Stimulated activated memory B cell treated with anti-CD40 and anti-IgM and Interleukin-4, amounts not matched to agents 10 μg/mL and 1 μg/mL and 100 μg/mL, for 72 hours (primary cell): ENCODE results near the gene DYDC2.

Experiments
- ATAC-seq: fragments of 150-1000 bp; cut with Tn5 transposase; 2 replicates; pipeline ENCODE4 v1.10.0; 2021
- H3K27ac Mint-ChIP-seq: one replicate; pipeline ENCODE4 v1.8.0; 2022; ENCODE audit warnings: mild to moderate bottlenecking, mixed read lengths
- H3K27me3 Mint-ChIP-seq: one replicate; pipeline ENCODE4 v1.8.0; 2022; ENCODE audit warnings: mixed read lengths
- H3K36me3 Mint-ChIP-seq: one replicate; pipeline ENCODE4 v1.8.0; 2022; ENCODE audit warnings: mixed read lengths
- H3K4me1 Mint-ChIP-seq: one replicate; pipeline ENCODE4 v1.8.0; 2022; ENCODE audit warnings: mixed read lengths
- H3K4me3 Mint-ChIP-seq: one replicate; pipeline ENCODE4 v1.8.0; 2022; ENCODE audit warnings: mild to moderate bottlenecking, moderate library complexity, mixed read lengths
- H3K9me3 Mint-ChIP-seq: one replicate; pipeline ENCODE4 v1.8.0; 2022; ENCODE audit warnings: mixed read lengths

DYDC2 gene

DNA sequence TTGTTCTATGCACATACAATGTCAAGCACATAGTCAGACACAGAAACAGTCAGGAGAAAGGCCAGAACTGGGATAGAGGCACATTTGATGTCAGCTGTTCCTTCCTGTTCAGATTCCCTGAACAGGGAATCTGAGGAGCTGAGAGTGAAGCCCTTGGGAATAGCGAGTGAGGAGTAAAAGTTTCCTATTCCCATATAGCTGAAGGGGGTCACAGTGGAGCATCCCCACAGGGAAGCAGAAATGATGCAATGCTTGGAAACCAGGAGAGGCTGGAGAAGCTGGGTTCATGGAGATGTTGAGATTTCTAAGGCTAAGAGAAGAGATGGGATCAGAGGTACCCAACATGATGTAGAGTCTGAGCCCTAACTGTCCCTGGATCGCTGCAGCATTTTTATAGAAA lies 40.4 kb downstream of the DYDC2 start:
- Mint-ChIP-seq H3K27ac (no peak overlapping the region), H3K4me3 (no peak overlapping the region), H3K36me3 (no peaks in the 10 kb centered on the region), H3K9me3 (no peaks in the 10 kb centered on the region), H3K27me3 (peaks cover 9% of the 10 kb centered on the region), H3K4me1 (no peaks in the 10 kb centered on the region)
- no peak for ATAC-seq

DNA sequence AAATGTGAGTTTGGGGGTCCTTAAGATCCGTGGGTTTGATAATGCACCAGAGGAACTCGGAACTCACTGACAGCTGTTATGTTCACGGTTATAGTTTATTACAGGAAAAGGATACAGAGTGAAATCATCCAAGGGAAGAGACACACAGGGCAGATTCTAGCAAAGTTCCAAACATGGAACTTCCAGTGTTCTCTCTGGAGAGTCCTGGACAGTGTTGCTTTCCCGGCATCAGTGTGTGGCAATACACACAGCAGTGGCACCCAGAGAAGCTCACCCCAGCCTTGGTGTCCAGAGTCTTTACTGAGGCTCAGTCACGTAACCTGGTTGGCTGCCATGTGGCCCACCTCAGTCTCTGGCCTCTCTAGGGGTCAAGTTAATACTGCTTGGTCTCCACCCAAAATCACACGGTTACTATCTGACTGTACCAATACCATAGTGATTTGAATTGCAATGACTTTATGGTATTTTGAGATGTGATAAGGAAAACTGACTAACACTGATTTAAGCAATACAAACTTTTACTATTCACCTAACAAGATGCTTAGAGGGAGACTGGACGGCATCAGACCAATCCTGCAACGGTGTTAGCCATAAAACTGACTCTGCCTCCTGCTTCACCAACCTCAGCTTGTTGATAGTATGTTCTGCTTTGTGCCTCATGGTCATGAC lies 43.7 kb downstream of the DYDC2 start:
- Mint-ChIP-seq H3K4me3 (no peak overlapping the region), H3K9me3 (no peaks in the 10 kb centered on the region), H3K27ac (no peak overlapping the region), H3K36me3 (no peaks in the 10 kb centered on the region), H3K27me3 (peaks cover under 1% of the 10 kb centered on the region), H3K4me1 (no peaks in the 10 kb centered on the region)
- ATAC-seq = peak; percentile 27

DNA sequence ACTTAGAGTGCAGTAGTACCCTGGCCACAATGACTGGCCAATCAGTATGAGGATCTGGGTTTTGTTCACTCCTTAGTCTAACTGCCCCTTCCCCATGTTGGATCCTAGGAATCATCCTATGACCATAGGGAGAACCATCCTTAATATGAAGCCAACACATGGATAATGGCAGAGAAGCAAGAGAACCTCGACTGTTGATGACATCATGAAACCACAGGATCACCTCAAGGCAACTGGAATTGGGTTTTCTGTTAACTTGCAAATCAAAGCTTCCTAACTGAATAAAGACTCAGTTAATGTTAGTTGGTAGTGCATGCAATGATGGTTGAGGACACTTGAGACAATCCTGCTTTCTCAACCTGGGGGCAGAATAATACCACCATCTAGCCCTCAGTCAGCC lies 48.5 kb downstream of the DYDC2 start:
- no peak overlapping the region for H3K4me3 Mint-ChIP-seq
- H3K4me1 Mint-ChIP-seq = peaks cover 14% of the 10 kb centered on the region
- no peak overlapping the region for H3K27ac Mint-ChIP-seq
- H3K27me3 Mint-ChIP-seq = no peaks in the 10 kb centered on the region
- no peaks in the 10 kb centered on the region for H3K36me3 Mint-ChIP-seq
- ATAC-seq = no peak
- no peaks in the 10 kb centered on the region for H3K9me3 Mint-ChIP-seq

DNA sequence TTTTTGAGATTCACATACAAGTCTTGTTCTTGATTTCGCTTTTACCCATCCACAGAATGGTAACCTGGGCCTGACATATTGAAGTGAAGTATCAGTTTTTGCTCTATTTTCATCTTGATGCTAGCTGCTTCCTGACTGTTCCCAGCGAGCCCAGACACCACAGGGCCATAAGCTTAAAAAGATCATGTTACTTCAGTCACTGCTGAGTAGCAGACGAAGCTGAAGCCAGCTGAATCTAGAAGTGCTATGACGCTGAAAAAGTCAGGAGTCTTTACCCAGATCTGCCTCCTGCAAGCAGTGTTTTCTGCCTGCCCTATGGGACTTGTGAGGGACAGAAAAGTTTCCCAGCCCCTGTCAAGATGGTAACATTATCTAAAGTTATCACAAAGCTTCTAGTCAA lies 49.0 kb downstream of the DYDC2 start:
- no peak for ATAC-seq
- Mint-ChIP-seq H3K9me3 (no peaks in the 10 kb centered on the region), H3K27ac (no peak overlapping the region), H3K4me3 (no peak overlapping the region), H3K4me1 (peaks cover 16% of the 10 kb centered on the region), H3K36me3 (no peaks in the 10 kb centered on the region), H3K27me3 (no peaks in the 10 kb centered on the region)

DNA sequence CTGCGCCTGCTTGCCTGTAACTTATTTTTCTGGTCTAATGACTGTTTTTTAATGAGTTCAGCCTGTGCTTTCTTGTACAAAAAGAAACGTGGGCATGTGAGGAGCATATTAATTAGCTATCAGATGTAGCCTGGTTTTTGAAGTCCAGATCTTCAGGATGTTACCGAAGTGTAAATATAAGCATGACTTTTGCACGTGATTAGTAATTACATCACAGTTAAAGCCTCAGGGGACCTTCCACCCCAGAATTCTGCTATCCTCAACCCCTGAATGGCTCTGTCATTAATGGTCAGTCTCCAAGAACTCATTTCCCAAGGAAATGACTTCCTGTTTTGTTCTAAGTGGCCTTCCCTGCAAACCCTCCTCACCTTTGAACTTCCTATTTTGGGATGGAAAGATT lies 49.6 kb downstream of the DYDC2 start:
- no peak for ATAC-seq

DNA sequence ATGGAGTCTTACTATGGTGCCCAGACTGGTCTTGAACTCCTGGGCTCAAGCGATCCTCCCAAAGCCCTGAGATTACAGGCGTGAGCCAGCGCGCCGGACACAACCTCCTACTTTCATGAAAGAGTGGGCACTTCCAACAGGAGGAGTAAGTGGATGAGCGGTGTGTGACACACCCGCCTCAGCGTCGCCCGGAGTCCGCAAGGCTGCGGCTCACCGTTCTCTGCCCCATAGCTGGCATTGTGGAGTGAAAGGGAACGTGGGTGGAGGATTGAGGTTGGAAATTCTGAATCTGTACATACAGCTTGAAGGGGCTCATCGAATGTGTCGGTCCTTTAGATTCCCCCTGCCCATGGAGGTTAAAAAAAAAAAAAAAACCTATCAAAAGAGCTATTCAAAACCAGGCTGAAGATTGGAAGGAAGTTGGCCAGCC lies 51.2 kb downstream of the DYDC2 start:
- Mint-ChIP-seq H3K27ac (peak overlapping the region; percentile 89), H3K36me3 (peaks cover 4% of the 10 kb centered on the region), H3K9me3 (no peaks in the 10 kb centered on the region), H3K4me1 (peaks cover 27% of the 10 kb centered on the region), H3K27me3 (no peaks in the 10 kb centered on the region), H3K4me3 (peak overlapping the region; percentile 93)
- ATAC-seq = peak; percentile 63

More for the DNA sequence above, 49.6 kb downstream of the DYDC2 start:
- Mint-ChIP-seq H3K36me3 (no peaks in the 10 kb centered on the region), H3K4me1 (peaks cover 21% of the 10 kb centered on the region), H3K4me3 (no peak overlapping the region), H3K9me3 (no peaks in the 10 kb centered on the region), H3K27me3 (no peaks in the 10 kb centered on the region), H3K27ac (no peak overlapping the region)

DNA sequence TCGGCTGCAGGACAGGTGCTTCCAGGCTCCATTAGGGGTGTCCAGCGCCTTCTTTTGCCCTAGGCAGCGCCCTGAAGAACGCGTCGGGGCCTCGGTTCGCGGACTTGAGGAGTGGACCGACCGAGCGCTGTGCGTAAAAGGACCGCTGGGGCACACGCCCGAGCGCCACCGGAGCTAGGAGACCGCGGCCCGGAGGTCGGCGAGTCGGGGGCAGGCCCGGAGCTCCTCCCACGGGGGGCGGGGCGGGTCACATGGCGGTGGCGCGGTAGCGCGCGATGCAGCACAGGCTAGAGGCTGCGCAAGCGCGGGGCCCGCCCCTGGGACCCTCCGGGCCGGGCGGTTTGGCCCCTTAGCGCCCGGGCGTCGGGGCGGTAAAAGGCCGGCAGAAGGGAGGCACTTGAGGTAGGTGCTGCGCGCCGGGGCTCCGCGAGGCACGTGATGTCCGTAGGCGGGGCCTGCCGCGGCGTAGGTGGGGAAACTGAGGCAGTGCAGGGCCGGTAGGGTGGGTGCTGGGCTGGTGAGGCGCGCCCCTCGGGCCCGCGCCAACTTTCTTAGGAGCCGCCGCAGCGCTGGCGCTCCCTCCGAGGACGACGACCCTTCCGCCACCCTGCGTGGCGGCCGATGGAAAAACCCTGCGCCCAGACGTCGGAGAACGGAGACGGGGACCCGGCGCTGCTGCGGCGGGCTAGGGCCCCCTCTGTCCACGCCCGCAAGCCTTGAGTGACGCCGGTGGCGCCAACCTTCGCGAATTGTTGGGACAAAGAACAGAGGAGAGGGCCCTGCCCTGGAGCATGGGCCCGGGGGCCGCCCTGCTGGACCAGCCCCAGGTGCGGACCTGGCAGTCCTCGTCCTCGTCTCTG lies 51.9 kb downstream of the DYDC2 start, which contains the start of gene PRXL2A:
Gene PRXL2A, plus strand, starts transcription at position 310 of the 860 bp plus-strand sequence. CDS start 11,917 bp downstream, outside the sequence.
- peak within 1 kb of the TSS; percentile 93 for H3K4me3 Mint-ChIP-seq
- no peaks in the 10 kb centered on the region for H3K27me3 Mint-ChIP-seq
- ATAC-seq = peak; percentile 97
- H3K9me3 Mint-ChIP-seq = no peaks in the 10 kb centered on the region
- peak within 1 kb of the TSS; percentile 89 for H3K27ac Mint-ChIP-seq
- H3K36me3 Mint-ChIP-seq = peaks cover 4% of the 10 kb centered on the region
- peaks cover 33% of the 10 kb centered on the region for H3K4me1 Mint-ChIP-seq

DNA sequence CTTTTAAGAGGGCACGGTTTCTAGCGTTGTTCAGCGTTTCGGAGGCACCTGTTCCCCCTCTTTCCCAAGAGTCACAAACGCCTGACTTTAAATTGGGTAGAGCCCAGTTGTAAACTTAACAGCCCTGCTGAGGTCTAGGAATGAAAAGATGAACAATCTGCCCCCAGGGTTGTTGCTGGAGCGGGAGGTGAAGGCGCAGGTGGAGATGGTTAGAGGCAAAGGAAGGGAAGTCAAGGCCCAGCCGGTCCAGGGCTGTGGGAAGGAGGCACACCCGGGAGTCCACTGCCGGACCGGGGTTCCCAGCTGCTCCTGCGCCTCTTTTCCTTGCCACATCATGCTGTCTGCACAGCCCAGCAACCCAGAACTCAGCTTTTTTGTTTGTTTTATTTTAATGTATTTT lies 52.5 kb downstream of the DYDC2 start:
- peaks cover 4% of the 10 kb centered on the region for H3K36me3 Mint-ChIP-seq
- H3K4me3 Mint-ChIP-seq = peak overlapping the region; percentile 93
- peaks cover 39% of the 10 kb centered on the region for H3K4me1 Mint-ChIP-seq
- H3K9me3 Mint-ChIP-seq = no peaks in the 10 kb centered on the region
- no peak for ATAC-seq
- H3K27me3 Mint-ChIP-seq = no peaks in the 10 kb centered on the region
- H3K27ac Mint-ChIP-seq = peak overlapping the region; percentile 89

DNA sequence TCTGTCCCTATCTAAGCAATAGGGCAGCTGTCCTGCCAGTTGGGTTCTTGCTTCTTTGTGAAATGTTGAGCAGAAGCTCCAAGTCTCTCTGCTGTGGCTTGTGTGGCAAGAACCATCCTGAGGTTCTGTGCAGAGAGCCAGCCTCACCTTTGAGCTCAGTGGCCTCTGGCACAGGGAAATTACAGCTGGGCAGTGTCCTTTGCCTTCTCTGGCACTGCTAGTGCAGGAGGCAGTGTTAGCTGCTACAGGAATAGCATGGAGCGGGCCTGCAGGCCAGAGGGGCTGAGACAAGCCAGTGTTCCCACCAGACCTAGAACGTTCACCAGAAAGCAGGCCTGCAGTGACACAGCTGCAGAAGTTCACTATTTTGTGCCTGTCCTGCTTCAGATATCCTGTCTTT lies 53.5 kb downstream of the DYDC2 start:
- H3K4me1 Mint-ChIP-seq = peaks cover 39% of the 10 kb centered on the region
- H3K27ac Mint-ChIP-seq = no peak overlapping the region
- H3K9me3 Mint-ChIP-seq = no peaks in the 10 kb centered on the region
- no peak overlapping the region for H3K4me3 Mint-ChIP-seq
- no peaks in the 10 kb centered on the region for H3K27me3 Mint-ChIP-seq
- H3K36me3 Mint-ChIP-seq = peaks cover 4% of the 10 kb centered on the region
- ATAC-seq = no peak

DNA sequence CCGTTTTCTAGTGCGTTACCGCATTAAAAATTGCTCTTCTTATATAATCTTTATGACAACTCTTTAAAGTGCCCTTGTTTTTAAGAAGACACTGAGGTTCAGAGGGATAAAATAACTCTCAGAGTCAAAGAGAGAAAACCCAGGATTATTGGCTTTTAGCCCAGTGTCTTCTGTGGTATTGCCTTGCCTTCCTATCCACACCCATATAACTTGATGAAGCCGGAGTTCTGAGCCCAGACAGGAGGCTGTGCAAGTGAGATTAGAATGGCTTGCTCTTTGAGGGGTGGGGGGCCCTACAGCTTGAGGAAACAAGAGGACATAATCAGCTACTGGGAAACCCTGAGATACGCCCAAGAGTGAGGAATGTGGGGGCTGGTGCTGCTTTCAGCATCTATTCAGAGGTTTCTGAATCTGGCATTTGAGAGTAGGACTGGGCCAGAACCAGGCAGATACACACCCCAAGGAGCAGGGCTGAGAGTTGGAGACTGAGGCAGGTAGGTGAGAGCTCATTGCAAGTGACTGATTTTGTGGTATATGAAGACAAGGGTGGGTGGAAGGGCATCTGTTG lies 54.1 kb downstream of the DYDC2 start:
- Mint-ChIP-seq H3K4me3 (no peak overlapping the region), H3K27me3 (no peaks in the 10 kb centered on the region), H3K4me1 (peaks cover 39% of the 10 kb centered on the region), H3K27ac (no peak overlapping the region), H3K9me3 (no peaks in the 10 kb centered on the region), H3K36me3 (peaks cover 4% of the 10 kb centered on the region)
- no peak for ATAC-seq

DNA sequence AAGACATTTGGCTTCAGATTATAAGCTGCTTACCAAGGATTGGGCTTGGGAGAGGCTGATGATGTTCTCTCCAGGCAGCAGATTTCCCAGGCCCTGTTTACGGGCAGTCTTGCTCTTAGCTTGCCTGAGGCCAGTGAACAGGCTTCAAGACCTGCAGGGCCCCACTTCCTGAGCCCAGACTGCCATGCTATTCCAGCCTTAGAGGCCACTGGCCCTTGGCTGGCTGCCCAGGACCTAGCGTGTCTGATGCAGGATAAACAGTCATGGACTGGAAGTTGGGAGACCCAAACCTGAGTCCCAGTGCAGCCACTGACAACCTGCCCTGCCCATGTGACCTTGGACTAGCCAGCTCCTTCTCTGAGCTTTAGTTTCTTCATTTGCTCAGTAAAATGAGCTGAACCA lies 54.7 kb downstream of the DYDC2 start:
- Mint-ChIP-seq H3K27me3 (no peaks in the 10 kb centered on the region), H3K4me1 (peaks cover 39% of the 10 kb centered on the region), H3K4me3 (no peak overlapping the region), H3K36me3 (peaks cover 4% of the 10 kb centered on the region), H3K9me3 (no peaks in the 10 kb centered on the region), H3K27ac (no peak overlapping the region)
- ATAC-seq = no peak

DNA sequence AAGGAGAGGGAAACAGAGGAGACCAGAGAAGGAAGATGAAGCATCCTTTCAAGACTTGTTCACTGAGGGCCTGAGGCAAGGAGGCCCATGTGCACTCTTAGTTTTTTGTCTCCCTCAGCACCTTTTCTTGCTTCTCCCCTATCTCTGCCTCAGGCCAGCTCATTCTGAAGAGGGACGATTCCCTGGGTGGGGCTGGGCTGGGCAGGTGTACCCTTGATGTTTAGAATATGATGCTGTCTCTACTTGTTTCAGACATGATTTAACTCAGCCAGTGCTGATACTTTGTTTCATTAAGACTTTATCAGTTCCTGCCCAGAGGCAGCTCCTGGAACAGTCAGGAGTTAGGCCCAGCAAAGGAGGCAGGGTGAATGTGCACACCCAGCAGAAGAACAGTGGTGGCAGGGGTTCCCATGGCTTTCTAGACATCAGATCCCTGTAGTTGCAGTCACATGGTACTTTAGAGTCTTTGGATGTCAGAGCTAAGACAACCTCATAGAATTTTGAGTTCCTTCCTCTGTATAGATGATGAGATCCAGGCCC lies 55.2 kb downstream of the DYDC2 start:
- H3K27ac Mint-ChIP-seq = no peak overlapping the region
- H3K4me3 Mint-ChIP-seq = no peak overlapping the region
- H3K27me3 Mint-ChIP-seq = no peaks in the 10 kb centered on the region
- no peaks in the 10 kb centered on the region for H3K9me3 Mint-ChIP-seq
- H3K4me1 Mint-ChIP-seq = peaks cover 39% of the 10 kb centered on the region
- H3K36me3 Mint-ChIP-seq = peaks cover 4% of the 10 kb centered on the region
- no peak for ATAC-seq

DNA sequence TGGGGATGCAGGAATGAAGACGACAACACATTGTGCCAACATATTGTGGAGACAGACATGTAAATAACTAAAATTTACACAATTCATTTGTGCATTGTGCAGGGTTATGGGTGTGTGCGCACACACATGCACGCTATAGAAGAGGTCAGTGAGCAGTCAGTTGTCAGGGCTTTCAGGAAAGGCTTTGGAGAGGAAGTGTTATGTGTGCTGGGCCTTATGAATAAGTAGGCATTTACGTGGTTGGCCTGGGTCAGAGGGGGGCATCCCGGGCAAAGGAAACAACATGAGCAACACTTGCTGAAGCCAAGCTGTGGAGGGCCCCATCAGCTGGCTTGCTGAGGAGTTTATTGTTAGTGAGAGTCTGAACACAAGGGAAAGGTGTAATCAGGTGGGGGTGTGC lies 55.9 kb downstream of the DYDC2 start:
- Mint-ChIP-seq H3K4me1 (peaks cover 37% of the 10 kb centered on the region), H3K27ac (no peak overlapping the region), H3K27me3 (no peaks in the 10 kb centered on the region), H3K4me3 (no peak overlapping the region), H3K9me3 (no peaks in the 10 kb centered on the region), H3K36me3 (peaks cover 4% of the 10 kb centered on the region)
- ATAC-seq = no peak

DNA sequence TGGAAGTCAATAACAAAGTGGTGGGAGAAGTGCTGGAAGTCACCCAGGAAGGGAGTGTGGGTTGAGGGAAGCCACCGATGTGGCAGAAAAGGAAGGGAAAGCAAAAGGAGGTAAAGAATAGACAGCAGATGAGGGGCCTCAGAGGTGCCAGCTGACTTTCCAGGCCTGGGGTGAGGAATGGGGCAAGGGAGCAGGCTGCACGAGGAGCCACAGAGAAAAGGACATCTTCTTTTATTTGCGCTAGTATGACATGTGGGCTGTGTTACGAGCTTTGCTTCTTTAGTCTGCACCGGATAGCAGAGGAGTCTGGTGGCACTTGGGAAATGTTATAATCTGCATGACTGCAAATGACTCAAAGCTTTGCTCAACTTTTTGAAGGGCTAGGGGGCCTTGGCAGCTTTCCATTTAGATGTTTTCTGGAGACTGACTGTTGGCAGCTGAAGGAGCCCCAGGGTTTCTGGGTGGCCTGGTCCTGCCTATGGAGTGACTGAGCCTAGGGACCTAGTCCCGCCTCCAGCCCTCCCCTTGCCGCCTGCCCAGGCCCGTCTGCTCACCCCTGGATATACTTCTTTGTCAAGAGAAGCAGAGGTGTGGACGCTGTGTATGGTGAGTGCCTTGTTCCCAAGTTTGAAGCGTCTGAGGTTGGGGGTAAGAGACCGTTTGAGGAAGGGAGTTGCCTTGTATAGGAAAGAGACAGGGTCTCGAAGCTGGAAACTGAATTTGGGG lies 56.9 kb downstream of the DYDC2 start:
- Mint-ChIP-seq H3K27me3 (no peaks in the 10 kb centered on the region), H3K4me3 (no peak overlapping the region), H3K9me3 (no peaks in the 10 kb centered on the region), H3K36me3 (peaks cover 4% of the 10 kb centered on the region), H3K4me1 (peaks cover 31% of the 10 kb centered on the region), H3K27ac (no peak overlapping the region)
- no peak for ATAC-seq
